Kidney (tissue), 14 donors: ENCODE data around the gene STX3. TPM values are rescaled to one million over a fixed set of nuclear protein-coding genes. Genes with fewer than 3 reads are reported as not detected.

Experiments
- DNase-seq, 5 donors: peaks; one replicate each; pipeline ENCODE4 v3.0.0-alpha.2; 2013 to 2020
- FAIRE-seq: peaks from 2 replicates; lab custom pipeline; 2012; peaks lifted over from hg19 to GRCh38; lab: Jason Lieb, UNC
- H3K27ac ChIP-seq, 2 donors: one replicate each; pipeline ENCODE4 v1.7.0; 2013; ENCODE audit warnings: low read depth in 2 of 2, low read length in 2 of 2, inconsistent platforms in 1 of 2
- H3K27me3 ChIP-seq: one replicate; pipeline ENCODE4 v1.7.1; 2013; ENCODE audit warnings: low read length, inconsistent platforms; ENCODE audit not compliant: control insufficient read depth, insufficient read depth
- H3K36me3 ChIP-seq, 3 donors: one replicate each; pipeline versions ENCODE4 v1.7.0 to v1.7.1; 2013; ENCODE audit warnings: low read length in 3 of 3, control low read depth in 1 of 3, inconsistent platforms in 1 of 3; ENCODE audit not compliant: insufficient read depth in 3 of 3, control insufficient read depth in 2 of 3
- H3K4me1 ChIP-seq, 3 donors: one replicate each; pipeline versions ENCODE4 v1.7.0 to v1.7.1; 2013; ENCODE audit warnings: low read length in 3 of 3, inconsistent platforms in 1 of 3, low read depth in 1 of 3; ENCODE audit not compliant: control insufficient read depth in 2 of 3, insufficient read depth in 2 of 3
- H3K4me3 ChIP-seq, 3 donors: one replicate each; pipeline versions ENCODE4 v1.7.0 to v1.8.1; 2013; ENCODE audit warnings: low read length in 3 of 3, control low read depth in 1 of 3, inconsistent platforms in 1 of 3
- H3K9ac ChIP-seq, 3 donors: one replicate each; pipeline versions ENCODE4 v1.7.0 to v1.7.1; 2013; ENCODE audit warnings: low read length in 3 of 3, control low read depth in 1 of 3, inconsistent platforms in 1 of 3
- H3K9me3 ChIP-seq, 3 donors: one replicate each; pipeline versions ENCODE4 v1.7.0 to v1.7.1; 2013; ENCODE audit warnings: low read length in 3 of 3, control low read depth in 1 of 3, inconsistent platforms in 1 of 3; ENCODE audit not compliant: control insufficient read depth in 2 of 3, insufficient read depth in 1 of 3
- CTCF ChIP-seq: IDR thresholded peaks from 3 replicates; pipeline ENCODE4 v1.5.1; 2012; ENCODE audit warnings: mild to moderate bottlenecking, moderate library complexity, borderline replicate concordance; ENCODE audit not compliant: insufficient read depth; ENCODE audit errors: extremely low read depth
- intact Hi-C: fragments of 100-400 bp; cut with DNase I; formaldehyde crosslinking; loops from one replicate; pipeline ENCODE4 v1.11.1; 2022
- polyA plus RNA-seq: library from polyadenylated mRNA; stranded (reverse); fragments of 350-450 nt; fragmentation: Illumina TruSeq; extraction: RNeasy Lipid Tissue Mini Kit (QIAGEN cat#74804); gene quantifications from one replicate; pipeline ENCODE4 v1.2.3, GENCODE V29; 2014; ENCODE audit warnings: low read depth, low replicate concordance; ENCODE audit not compliant: insufficient read depth
- total RNA-seq: library from RNA; stranded (reverse); fragmentation: NEBNext Ultra II Directional; extraction: Animal tissue kit (Norgen Biotek cat#: 25700); gene quantifications from one replicate; pipeline ENCODE4 v1.2.1, GENCODE V29; 2021
- donor health status: control.
- donor health status: control.
- donor health status: control.
- donor health status: control.
- donor health status: control.
- donor health status: DM: yes; HTN: yes; CAD: no.
- donor health status: Normal renal cell carcinoma (clear cell type).

The STX3 gene
- total and polyA plus RNA-seq, 2 donors from 2014 or later = 43.2 to 57.2 TPM

GRCh38 chr11:59730896-59731565, 24.1 kb upstream of the STX3 start:
- DNase-seq (peak in 2 of 5 donors; percentile 13 to 34), FAIRE-seq (no peak)
- Histone ChIP-seq H3K9ac (no peak overlapping the region), H3K9me3 (no peaks in the 10 kb centered on the region), H3K27ac (peak overlapping the region; percentile 73 to 81), H3K4me3 (peak overlapping the region in 2 of 3 donors; percentile 31 to 35), H3K27me3 (no peaks in the 10 kb centered on the region), H3K4me1 (peaks cover 0 to 30% (median 11%) of the 10 kb centered on the region in 3 donors), H3K36me3 (no peaks in the 10 kb centered on the region)
- intact Hi-C loops = no loop called here
- TF ChIP-seq CTCF = no peak

- Histone ChIP-seq H3K4me3 (no peak overlapping the region), H3K4me1 (no peaks in the 10 kb centered on the region), H3K9ac (no peak overlapping the region), H3K36me3 (no peaks in the 10 kb centered on the region), H3K9me3 (no peaks in the 10 kb centered on the region), H3K27me3 (no peaks in the 10 kb centered on the region), H3K27ac (no peak overlapping the region)
- intact Hi-C loops = no loop called here
- FAIRE-seq (no peak), DNase-seq (no peak)
- no peak for TF ChIP-seq CTCF
Measured at GRCh38 chr11:59746111-59746510, 9.1 kb upstream of the STX3 start.

GRCh38 chr11:59753650-59754493, 1.3 kb upstream of the STX3 start:
- peak; percentile 92 for TF ChIP-seq CTCF
- no peak for FAIRE-seq

More at GRCh38 chr11:59753650-59754493, 1.3 kb upstream of the STX3 start:
- Histone ChIP-seq H3K9ac (peak overlapping the region in 2 of 3 donors; percentile 62 to 83), H3K27ac (peak overlapping the region; percentile 95 to 96), H3K36me3 (no peaks in the 10 kb centered on the region), H3K4me1 (peaks cover 0 to 16% (median 12%) of the 10 kb centered on the region in 3 donors), H3K9me3 (no peaks in the 10 kb centered on the region), H3K27me3 (no peaks in the 10 kb centered on the region), H3K4me3 (peak overlapping the region; percentile 73 to 97 (median 95))
- intact Hi-C loops = loop anchor here (5.0 kb wide), 1 partner anchor 48 kb away; no protein-coding TSS in a partner anchor
- peak; percentile 82 to 93 (median 88) for DNase-seq
